SK-N-SH (cell line): ENCODE measurements around the gene SYT3. TPM values are rescaled to one million over a fixed set of nuclear protein-coding genes. Genes with fewer than 3 reads are reported as not detected.

Experiments used
- CTCF ChIA-PET: fragments of 300-600, 350-600 bp; formaldehyde crosslinking; extraction: SDS; loops from one replicate; lab custom pipeline; 2021; lab: Yijun Ruan, JAX
- POLR2A ChIA-PET: fragments of 350-600 bp; sonication (Branson Sonifier 250); formaldehyde crosslinking; extraction: SDS; loops from one replicate; lab custom pipeline; 2020; ENCODE audit warnings: antibody characterized with exemption, inconsistent platforms; lab: Yijun Ruan, JAX
- DNase-seq: peaks from one replicate; pipeline ENCODE4 v3.0.0; 2012
- H2AFZ ChIP-seq: fragments of 200-600 bp; sonication (generic); 2 replicates; pipeline ENCODE4 v1.8.1; 2016; ENCODE audit warnings: antibody characterized with exemption, mild to moderate bottlenecking, low read depth
- H3F3A ChIP-seq: fragments of 200-600 bp; sonication (generic); replicated peaks from 2 replicates; pipeline ENCODE3; 2016; ENCODE audit warnings: antibody characterized with exemption, mild to moderate bottlenecking; ENCODE audit not compliant: insufficient read depth
- H3K27ac ChIP-seq, 2 experiments: fragments of 200-500 bp in 1 of 2; fragments of 200-600 bp in 1 of 2; sonication (Bioruptor generic) in 1 of 2; sonication (generic), shearing (Covaris generic) in 1 of 2; 2 replicates each; pipeline versions ENCODE4 v1.5.1 to v1.6.1; 2014 to 2016; ENCODE audit warnings: low read depth in 2 of 2, inconsistent platforms in 1 of 2, low read length in 1 of 2, mild to moderate bottlenecking in 1 of 2, mixed read lengths in 1 of 2
- H3K27me3 ChIP-seq: fragments of 200-600 bp; sonication (generic), shearing (Covaris generic); 2 replicates; pipeline ENCODE4 v1.6.1; 2016; ENCODE audit warnings: mixed run types; ENCODE audit not compliant: insufficient read depth
- H3K36me3 ChIP-seq, 2 experiments: fragments of 200-500 bp in 1 of 2; fragments of 200-600 bp in 1 of 2; sonication (Bioruptor generic) in 1 of 2; sonication (generic) in 1 of 2; replicated peaks in 1 of 2; 2 replicates each; pipeline versions ENCODE3 to v1.5.1; 2014 to 2016; ENCODE audit warnings: low read length in 1 of 2, mild to moderate bottlenecking in 1 of 2; ENCODE audit not compliant: insufficient read depth in 2 of 2, control insufficient read depth in 1 of 2
- H3K4me1 ChIP-seq, 2 experiments: fragments of 200-500 bp in 1 of 2; fragments of 200-600 bp in 1 of 2; sonication (Bioruptor generic) in 1 of 2; sonication (generic), shearing (Covaris generic) in 1 of 2; 2 replicates each; pipeline versions ENCODE4 v1.5.1 to v1.6.1; 2014 to 2016; ENCODE audit warnings: low read depth in 1 of 2, low read length in 1 of 2, mixed run types in 1 of 2; ENCODE audit not compliant: insufficient read depth in 2 of 2, control insufficient read depth in 1 of 2
- H3K4me2 ChIP-seq: fragments of 200-600 bp; sonication (generic), shearing (Covaris generic); 2 replicates; pipeline ENCODE4 v1.6.1; 2017; ENCODE audit warnings: mixed run types
- H3K4me3 ChIP-seq, 2 experiments: fragments of 200-500 bp in 1 of 2; fragments of 200-600 bp in 1 of 2; sonication (Bioruptor generic) in 1 of 2; sonication (generic), shearing (Covaris generic) in 1 of 2; 2 replicates each; pipeline versions ENCODE4 v1.5.1 to v1.8.1; 2014 to 2016; ENCODE audit warnings: low read depth in 2 of 2, inconsistent platforms in 1 of 2, low read length in 1 of 2, mild to moderate bottlenecking in 1 of 2, mixed read lengths in 1 of 2, moderate library complexity in 1 of 2
- H3K79me2 ChIP-seq: fragments of 200-600 bp; sonication (generic); 2 replicates; pipeline ENCODE4 v1.8.1; 2017; ENCODE audit warnings: mild to moderate bottlenecking; ENCODE audit not compliant: insufficient read depth
- H3K9ac ChIP-seq: fragments of 200-600 bp; sonication (generic); 2 replicates; pipeline ENCODE4 v1.6.1; 2017; ENCODE audit warnings: mixed run types
- H3K9me2 ChIP-seq: fragments of 200-600 bp; sonication (generic); 2 replicates; pipeline ENCODE4 v1.6.1; 2017; ENCODE audit warnings: mixed run types
- H3K9me3 ChIP-seq: fragments of 200-600 bp; sonication (generic); 2 replicates; pipeline ENCODE4 v1.6.1; 2017; ENCODE audit warnings: mixed run types, mild to moderate bottlenecking, moderate library complexity
- H4K20me1 ChIP-seq: fragments of 200-600 bp; sonication (generic); 2 replicates; pipeline ENCODE4 v1.6.1; 2017; ENCODE audit warnings: mild to moderate bottlenecking, mixed run types; ENCODE audit not compliant: insufficient read depth
- CHD2 ChIP-seq: fragments of 150-350 bp; IDR thresholded peaks from 2 replicates; pipeline ENCODE4 v1.6.1; 2018; ENCODE audit warnings: low read length; ENCODE audit not compliant: partially characterized antibody
- EP300 ChIP-seq, 2 experiments: IDR thresholded peaks; 2 replicates each; pipeline versions ENCODE4 v1.4.0 to v1.6.1; 2012; ENCODE audit warnings: borderline replicate concordance in 1 of 2, low read depth in 1 of 2, low read length in 1 of 2
- EZH2phosphoT487 ChIP-seq: fragments of 200-600 bp; sonication (generic); IDR thresholded peaks from 2 replicates; pipeline ENCODE4 v1.6.1; 2017; ENCODE audit warnings: low read depth, mixed run types, mild to moderate bottlenecking, antibody characterized with exemption, moderate library complexity, borderline replicate concordance
- FOSL2 ChIP-seq: IDR thresholded peaks from 2 replicates; pipeline ENCODE4 v1.4.0; 2012; ENCODE audit warnings: low read depth, mild to moderate bottlenecking, moderate library complexity, borderline replicate concordance
- FOXM1 ChIP-seq: IDR thresholded peaks from 2 replicates; pipeline ENCODE4 v1.4.0; 2012; ENCODE audit warnings: low read depth, mild to moderate bottlenecking
- IRF3 ChIP-seq: fragments of 150-350 bp; IDR thresholded peaks from 2 replicates; pipeline ENCODE4 v1.6.1; 2016; ENCODE audit warnings: mild to moderate bottlenecking, low read depth, low read length
- MEF2A ChIP-seq: IDR thresholded peaks from 2 replicates; pipeline ENCODE4 v1.4.0; 2012; ENCODE audit warnings: low read depth, borderline replicate concordance
- POLR2AphosphoS5 ChIP-seq: IDR thresholded peaks from 2 replicates; pipeline ENCODE4 v1.6.1; 2012; ENCODE audit warnings: low read depth, low read length
- RCOR1 ChIP-seq: fragments of 150-350 bp; IDR thresholded peaks from 2 replicates; pipeline ENCODE4 v1.6.1; 2017; ENCODE audit warnings: antibody characterized with exemption, low read length
- REST ChIP-seq: IDR thresholded peaks from 2 replicates; pipeline ENCODE4 v1.6.1; 2012; ENCODE audit warnings: mild to moderate bottlenecking, low read depth, low read length, moderate library complexity
- TCF12 ChIP-seq: IDR thresholded peaks from 2 replicates; pipeline ENCODE4 v1.4.0; 2012
- YY1 ChIP-seq: IDR thresholded peaks from 2 replicates; pipeline ENCODE4 v1.4.0; 2012; ENCODE audit warnings: low read depth, mild to moderate bottlenecking
- WGBS: methylation state at CpG from one replicate; pipeline ENCODE4 v1.1.6; 2017; ENCODE audit warnings: low lambda C conversion rate; 5-methylcytosine and 5-hydroxymethylcytosine counted together
- polyA plus RNA-seq, 3 experiments: library from polyadenylated mRNA; depleted of rRNA; stranded (reverse); fragments of >200 nt; gene quantifications; 2 replicates each; pipeline ENCODE4 v1.2.3, GENCODE V29; 2012
- TF ChIP-seq, protein P1 (sequence below): IDR thresholded peaks from 2 replicates; pipeline ENCODE4 v1.4.0; 2012; ENCODE audit warnings: low read depth
- TF ChIP-seq, protein P2 (sequence below): fragments of 200-600 bp; sonication (generic); IDR thresholded peaks from 2 replicates; pipeline ENCODE4 v1.6.1; 2017; ENCODE audit warnings: antibody characterized with exemption, mild to moderate bottlenecking, moderate library complexity
- TF ChIP-seq, protein P3 (sequence below): IDR thresholded peaks from 2 replicates; pipeline ENCODE4; 2012
- TF ChIP-seq, protein P4 (sequence below): IDR thresholded peaks from 2 replicates; pipeline ENCODE4 v1.4.0; 2012; ENCODE audit warnings: low read depth, borderline replicate concordance

The SYT3 gene
- polyA plus RNA-seq, 1 of the 3 experiments (the other 2 are of a cell fraction) = 0.94 TPM

DNA sequence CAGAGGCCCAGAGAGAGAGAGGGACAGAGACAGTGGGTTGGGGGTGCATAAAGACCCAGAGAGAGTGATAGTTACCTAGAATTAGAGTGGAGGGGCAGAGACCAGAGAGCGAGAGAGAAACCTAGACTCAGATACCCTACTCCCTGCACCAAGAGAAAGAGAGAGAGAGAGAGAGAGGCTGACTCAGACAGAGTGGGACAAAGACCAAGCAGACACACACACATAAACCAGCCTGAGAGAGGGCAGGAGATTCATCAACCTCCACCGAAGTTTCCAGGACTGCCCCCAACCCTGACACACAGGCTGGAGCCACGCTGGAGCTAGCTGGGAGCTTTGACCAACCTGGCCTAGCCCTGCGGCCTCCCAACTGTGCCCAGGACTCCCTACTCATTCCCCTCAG is 12.9 kb downstream of the SYT3 start:
- no peak overlapping the region for H2AFZ ChIP-seq
- no peak for DNase-seq
- H4K20me1 ChIP-seq = no peaks in the 10 kb centered on the region
- TF ChIP-seq IRF3 (no peak), FOXM1 (no peak), FOSL2 (no peak), EP300 (IDR thresholded peaks at IDR 0.05; ENCODE audit: borderline replicate concordance in 1 of 2, low read depth in 1 of 2, low read length in 1 of 2) (no peak), REST (no peak), YY1 (no peak), EZH2phosphoT487 (no peak), TCF12 (no peak), CHD2 (no peak), POLR2AphosphoS5 (no peak), RCOR1 (no peak), MEF2A (no peak)
- TF ChIP-seq, protein P1, sequence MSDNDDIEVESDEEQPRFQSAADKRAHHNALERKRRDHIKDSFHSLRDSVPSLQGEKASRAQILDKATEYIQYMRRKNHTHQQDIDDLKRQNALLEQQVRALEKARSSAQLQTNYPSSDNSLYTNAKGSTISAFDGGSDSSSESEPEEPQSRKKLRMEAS = no peak
- TF ChIP-seq, protein P2, sequence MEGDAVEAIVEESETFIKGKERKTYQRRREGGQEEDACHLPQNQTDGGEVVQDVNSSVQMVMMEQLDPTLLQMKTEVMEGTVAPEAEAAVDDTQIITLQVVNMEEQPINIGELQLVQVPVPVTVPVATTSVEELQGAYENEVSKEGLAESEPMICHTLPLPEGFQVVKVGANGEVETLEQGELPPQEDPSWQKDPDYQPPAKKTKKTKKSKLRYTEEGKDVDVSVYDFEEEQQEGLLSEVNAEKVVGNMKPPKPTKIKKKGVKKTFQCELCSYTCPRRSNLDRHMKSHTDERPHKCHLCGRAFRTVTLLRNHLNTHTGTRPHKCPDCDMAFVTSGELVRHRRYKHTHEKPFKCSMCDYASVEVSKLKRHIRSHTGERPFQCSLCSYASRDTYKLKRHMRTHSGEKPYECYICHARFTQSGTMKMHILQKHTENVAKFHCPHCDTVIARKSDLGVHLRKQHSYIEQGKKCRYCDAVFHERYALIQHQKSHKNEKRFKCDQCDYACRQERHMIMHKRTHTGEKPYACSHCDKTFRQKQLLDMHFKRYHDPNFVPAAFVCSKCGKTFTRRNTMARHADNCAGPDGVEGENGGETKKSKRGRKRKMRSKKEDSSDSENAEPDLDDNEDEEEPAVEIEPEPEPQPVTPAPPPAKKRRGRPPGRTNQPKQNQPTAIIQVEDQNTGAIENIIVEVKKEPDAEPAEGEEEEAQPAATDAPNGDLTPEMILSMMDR = no peak
- TF ChIP-seq, protein P3, sequence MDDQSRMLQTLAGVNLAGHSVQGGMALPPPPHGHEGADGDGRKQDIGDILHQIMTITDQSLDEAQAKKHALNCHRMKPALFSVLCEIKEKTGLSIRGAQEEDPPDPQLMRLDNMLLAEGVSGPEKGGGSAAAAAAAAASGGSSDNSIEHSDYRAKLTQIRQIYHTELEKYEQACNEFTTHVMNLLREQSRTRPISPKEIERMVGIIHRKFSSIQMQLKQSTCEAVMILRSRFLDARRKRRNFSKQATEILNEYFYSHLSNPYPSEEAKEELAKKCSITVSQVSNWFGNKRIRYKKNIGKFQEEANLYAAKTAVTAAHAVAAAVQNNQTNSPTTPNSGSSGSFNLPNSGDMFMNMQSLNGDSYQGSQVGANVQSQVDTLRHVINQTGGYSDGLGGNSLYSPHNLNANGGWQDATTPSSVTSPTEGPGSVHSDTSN = no peak
- TF ChIP-seq, protein P4, sequence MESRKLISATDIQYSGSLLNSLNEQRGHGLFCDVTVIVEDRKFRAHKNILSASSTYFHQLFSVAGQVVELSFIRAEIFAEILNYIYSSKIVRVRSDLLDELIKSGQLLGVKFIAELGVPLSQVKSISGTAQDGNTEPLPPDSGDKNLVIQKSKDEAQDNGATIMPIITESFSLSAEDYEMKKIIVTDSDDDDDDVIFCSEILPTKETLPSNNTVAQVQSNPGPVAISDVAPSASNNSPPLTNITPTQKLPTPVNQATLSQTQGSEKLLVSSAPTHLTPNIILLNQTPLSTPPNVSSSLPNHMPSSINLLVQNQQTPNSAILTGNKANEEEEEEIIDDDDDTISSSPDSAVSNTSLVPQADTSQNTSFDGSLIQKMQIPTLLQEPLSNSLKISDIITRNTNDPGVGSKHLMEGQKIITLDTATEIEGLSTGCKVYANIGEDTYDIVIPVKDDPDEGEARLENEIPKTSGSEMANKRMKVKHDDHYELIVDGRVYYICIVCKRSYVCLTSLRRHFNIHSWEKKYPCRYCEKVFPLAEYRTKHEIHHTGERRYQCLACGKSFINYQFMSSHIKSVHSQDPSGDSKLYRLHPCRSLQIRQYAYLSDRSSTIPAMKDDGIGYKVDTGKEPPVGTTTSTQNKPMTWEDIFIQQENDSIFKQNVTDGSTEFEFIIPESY = no peak
- no peaks in the 10 kb centered on the region for H3K9me2 ChIP-seq
- 29% methylated on average over 4 of the region's 4 CpGs for WGBS
- no peaks in the 10 kb centered on the region for H3F3A ChIP-seq
- H3K27me3 ChIP-seq = no peaks in the 10 kb centered on the region; the same call in 1 of the 2 replicates
- H3K4me1 ChIP-seq = no peaks in the 10 kb centered on the region
- CTCF ChIA-PET = interaction anchor here (0.7 to 1.1 kb wide), 3 partner anchors 90 to 157 kb away, joined by 3 to 4 read pairs (median 3); no protein-coding TSS in a partner anchor
- H3K9ac ChIP-seq = no peak overlapping the region
- H3K4me2 ChIP-seq = no peak overlapping the region
- no peaks in the 10 kb centered on the region for H3K36me3 ChIP-seq
- no peak overlapping the region for H3K27ac ChIP-seq
- POLR2A ChIA-PET = no interaction called here
- H3K9me3 ChIP-seq = no peaks in the 10 kb centered on the region
- no peaks in the 10 kb centered on the region for H3K79me2 ChIP-seq
- H3K4me3 ChIP-seq = no peak overlapping the region
